AG09309 (cell line): ENCODE data around the gene CCDC27.

Source experiments
- DNase-seq: peaks from one replicate; pipeline ENCODE4 v3.0.0-alpha.2; 2010; ENCODE audit warnings: low read depth
- H3K4me3 ChIP-seq: 2 replicates; pipeline ENCODE4 v1.5.1; 2011; ENCODE audit warnings: mild to moderate bottlenecking, low read depth, low read length, moderate library complexity; ENCODE audit not compliant: control insufficient read depth
- CTCF ChIP-seq: IDR thresholded peaks from 2 replicates; pipeline ENCODE4 v1.5.1; 2011; ENCODE audit warnings: mild to moderate bottlenecking, low read depth, low read length, inconsistent platforms; ENCODE audit not compliant: insufficient read depth, control insufficient read depth; ENCODE audit errors: missing control alignments

Gene CCDC27

GRCh38 chr1:3753656-3754454 is 1.6 kb downstream of the CCDC27 start:
- DNase-seq, result no peak
- no peak for TF ChIP-seq CTCF

GRCh38 chr1:3756394-3756793 is 4.1 kb downstream of the CCDC27 start:
- no peak for TF ChIP-seq CTCF

More at GRCh38 chr1:3753656-3754454, 1.6 kb downstream of the CCDC27 start:
- H3K4me3 ChIP-seq, result no peak overlapping the region

GRCh38 chr1:3759164-3759563 is 6.9 kb downstream of the CCDC27 start:
- no peak overlapping the region for H3K4me3 ChIP-seq

More at GRCh38 chr1:3756394-3756793, 4.1 kb downstream of the CCDC27 start:
- H3K4me3 ChIP-seq, result no peak overlapping the region
- DNase-seq, result no peak

GRCh38 chr1:3759796-3760195 is 7.5 kb downstream of the CCDC27 start:
- no peak for DNase-seq
- H3K4me3 ChIP-seq, result no peak overlapping the region
- TF ChIP-seq CTCF, result no peak

More at GRCh38 chr1:3759164-3759563, 6.9 kb downstream of the CCDC27 start:
- DNase-seq, result no peak
- TF ChIP-seq CTCF, result no peak

DNA sequence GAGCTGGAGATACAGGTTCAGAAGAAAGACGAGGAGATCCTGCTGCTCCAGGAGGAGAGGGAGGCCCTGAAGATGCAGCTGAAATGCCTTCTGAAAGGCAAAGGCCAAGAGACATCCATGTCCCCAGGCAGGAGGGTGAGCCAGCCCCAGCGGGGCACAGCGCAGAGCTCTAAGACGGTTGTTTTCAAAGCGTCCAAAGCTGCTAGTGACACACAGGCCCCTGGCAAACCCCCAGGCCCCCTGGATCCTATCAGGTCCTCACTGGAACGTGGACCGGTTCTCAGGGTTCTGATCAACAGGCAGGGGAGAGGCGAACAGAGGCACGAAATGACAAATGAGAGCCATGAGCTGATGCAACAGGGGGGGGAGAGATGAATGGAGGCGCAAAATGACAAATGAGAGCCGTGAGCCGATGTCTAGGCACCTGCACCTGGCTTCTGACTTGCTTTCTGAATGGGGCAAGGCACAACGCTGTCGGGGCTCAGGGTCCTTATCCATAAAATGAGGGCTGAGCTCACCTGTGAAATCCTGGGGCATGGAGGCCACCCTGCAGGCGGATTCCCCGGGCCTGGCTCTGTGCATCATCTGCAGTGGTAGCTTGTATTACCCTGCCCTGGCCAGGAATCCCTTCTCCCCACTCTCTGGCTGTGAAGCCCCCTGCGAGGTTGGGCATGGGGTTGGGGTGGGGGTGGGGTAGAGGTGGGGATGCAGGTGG is 9.2 kb downstream of the CCDC27 start:
- no peak for TF ChIP-seq CTCF
- no peak for DNase-seq
- H3K4me3 ChIP-seq, result no peak overlapping the region

GRCh38 chr1:3762151-3762872 is 10.1 kb downstream of the CCDC27 start:
- H3K4me3 ChIP-seq, result no peak overlapping the region
- TF ChIP-seq CTCF, result no peak
- no peak for DNase-seq
